H1 (cell line): ENCODE results near the gene OPRD1.

Experiments
- CREB1 ChIP-seq: IDR thresholded peaks from 2 replicates; pipeline ENCODE4 v1.6.1; 2012; ENCODE audit warnings: inconsistent platforms
- EZH2 ChIP-seq: fragments of 200-600 bp; sonication (generic); IDR thresholded peaks from 2 replicates; pipeline ENCODE4 v1.7.1; 2012; ENCODE audit warnings: low read depth, mild to moderate bottlenecking, moderate library complexity, low read length, inconsistent platforms; ENCODE audit not compliant: severe bottlenecking
- RFX5 ChIP-seq: IDR thresholded peaks from 2 replicates; pipeline ENCODE4 v1.6.1; 2011; ENCODE audit warnings: low read depth, low read length, improper control_type of control experiment, borderline replicate concordance
- TF ChIP-seq, protein P1 (sequence below), 3 experiments: IDR thresholded peaks; 1 replicate in 2 of 3; 2 replicates in 1 of 3; pipeline versions ENCODE4 v1.5.1 to v1.6.1; 2011; ENCODE audit warnings: low read length in 3 of 3, mild to moderate bottlenecking in 3 of 3, inconsistent platforms in 2 of 3, low read depth in 1 of 3, moderate library complexity in 1 of 3; ENCODE audit not compliant: insufficient read depth in 1 of 3; ENCODE audit errors: control extremely low read depth in 1 of 3

DNA sequence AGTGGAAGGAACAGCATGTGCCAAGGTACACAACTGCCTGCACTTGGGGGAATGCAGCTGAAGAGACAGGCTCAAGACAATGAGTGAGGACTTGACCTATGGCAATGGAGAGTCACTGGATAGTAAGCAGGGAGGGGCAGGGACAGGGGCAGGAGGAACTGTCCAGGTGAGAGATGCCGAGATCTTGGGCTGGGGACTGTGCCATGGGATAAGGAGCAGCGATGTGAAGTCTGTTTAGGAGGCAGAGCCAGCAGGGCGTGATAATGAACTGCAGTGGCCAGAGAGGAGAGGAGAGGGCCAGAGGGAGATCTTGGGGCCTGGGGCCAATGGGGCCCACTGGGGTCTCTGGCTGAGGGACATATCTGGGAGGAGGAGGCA is 84.6 kb downstream of the OPRD1 start:
- TF ChIP-seq EZH2 (no peak), CREB1 (no peak), RFX5 (no peak)
- TF ChIP-seq, protein P1, sequence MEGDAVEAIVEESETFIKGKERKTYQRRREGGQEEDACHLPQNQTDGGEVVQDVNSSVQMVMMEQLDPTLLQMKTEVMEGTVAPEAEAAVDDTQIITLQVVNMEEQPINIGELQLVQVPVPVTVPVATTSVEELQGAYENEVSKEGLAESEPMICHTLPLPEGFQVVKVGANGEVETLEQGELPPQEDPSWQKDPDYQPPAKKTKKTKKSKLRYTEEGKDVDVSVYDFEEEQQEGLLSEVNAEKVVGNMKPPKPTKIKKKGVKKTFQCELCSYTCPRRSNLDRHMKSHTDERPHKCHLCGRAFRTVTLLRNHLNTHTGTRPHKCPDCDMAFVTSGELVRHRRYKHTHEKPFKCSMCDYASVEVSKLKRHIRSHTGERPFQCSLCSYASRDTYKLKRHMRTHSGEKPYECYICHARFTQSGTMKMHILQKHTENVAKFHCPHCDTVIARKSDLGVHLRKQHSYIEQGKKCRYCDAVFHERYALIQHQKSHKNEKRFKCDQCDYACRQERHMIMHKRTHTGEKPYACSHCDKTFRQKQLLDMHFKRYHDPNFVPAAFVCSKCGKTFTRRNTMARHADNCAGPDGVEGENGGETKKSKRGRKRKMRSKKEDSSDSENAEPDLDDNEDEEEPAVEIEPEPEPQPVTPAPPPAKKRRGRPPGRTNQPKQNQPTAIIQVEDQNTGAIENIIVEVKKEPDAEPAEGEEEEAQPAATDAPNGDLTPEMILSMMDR (IDR thresholded peaks at IDR 0.05; ENCODE audit: control extremely low read depth in 1 of 3, insufficient read depth in 1 of 3, low read depth in 1 of 3, low read length in 3 of 3): no peak
